SK-N-SH (cell line): ENCODE results near the gene TMEM59.

Source experiments
- CTCF ChIP-seq: fragments of 200-600 bp; sonication (generic); IDR thresholded peaks from 2 replicates; pipeline ENCODE4 v1.6.1; 2017; ENCODE audit warnings: antibody characterized with exemption, mild to moderate bottlenecking, moderate library complexity
- ZBTB33 ChIP-seq: IDR thresholded peaks from 2 replicates; pipeline ENCODE4 v1.4.0; 2012; ENCODE audit warnings: low read depth, borderline replicate concordance

- TF ChIP-seq CTCF: no peak
- no peak for TF ChIP-seq ZBTB33
These were observed 33.8 kb upstream of the TMEM59 start for GRCh38 chr1:54086754-54087153.
